GM06990 (cell line): ENCODE results near the gene SLC35E4.
"Not testable (repeated sequence)": the region's sequence is repeated elsewhere in the genome, so short reads cannot be mapped to it uniquely, and the experiment has no call there.

ENCODE experiments used
- DNase-seq: peaks from one replicate; pipeline ENCODE4 v3.0.0-alpha.2; 2011; ENCODE audit not compliant: insufficient read length; ENCODE audit errors: extremely low read depth
- H3K27me3 ChIP-seq: replicated peaks from 2 replicates; pipeline ENCODE4 v1.6.0; 2011; ENCODE audit warnings: low read length; ENCODE audit not compliant: control insufficient read depth, insufficient read depth
- H3K36me3 ChIP-seq: 2 replicates; pipeline ENCODE4 v1.5.1; 2011; ENCODE audit warnings: low read length; ENCODE audit not compliant: control insufficient read depth, insufficient read depth
- H3K4me3 ChIP-seq: replicated peaks from 2 replicates; pipeline ENCODE4 v1.5.1; 2011; ENCODE audit warnings: low read depth, mild to moderate bottlenecking, control low read depth, low read length
- CTCF ChIP-seq: IDR thresholded peaks from 2 replicates; pipeline ENCODE4 v1.5.1; 2011; ENCODE audit warnings: low read length, control low read depth, mild to moderate bottlenecking, inconsistent platforms; ENCODE audit not compliant: insufficient read depth, poor library complexity, severe bottlenecking

The SLC35E4 gene

GRCh38 chr22:30635273-30636225, at the start of gene SLC35E4:
SLC35E4 (plus strand) TSS chr22:30635781; CDS start chr22:30636451, 670 bp downstream.
- no peak for TF ChIP-seq CTCF
- Histone ChIP-seq H3K27me3 (no peaks in the 10 kb centered on the region), H3K4me3 (peak within 1 kb of the TSS; percentile 60), H3K36me3 (no peaks in the 10 kb centered on the region)
- DNase-seq: peak; percentile 86

GRCh38 chr22:30586414-30586813, 49.2 kb upstream of the SLC35E4 start:
- Histone ChIP-seq H3K27me3 (no peaks in the 10 kb centered on the region), H3K36me3 (peaks cover 58% of the 10 kb centered on the region), H3K4me3 (no peak overlapping the region)
- DNase-seq: no peak
- TF ChIP-seq CTCF: no peak

- no peak for TF ChIP-seq CTCF
- peak overlapping the region; percentile 95 for H3K4me3 ChIP-seq
- no peak for DNase-seq
These were observed 44.4 kb upstream of the SLC35E4 start for GRCh38 chr22:30591191-30591587.

GRCh38 chr22:30591588-30592359, 43.8 kb upstream of the SLC35E4 start, which contains the start of gene PES1:
PES1 (minus strand) TSS chr22:30591910; CDS start chr22:30591833, 77 bp downstream.
- no peak for TF ChIP-seq CTCF
- DNase-seq: peak; percentile 94

More at GRCh38 chr22:30591191-30591587, 44.4 kb upstream of the SLC35E4 start:
- no peaks in the 10 kb centered on the region for H3K27me3 ChIP-seq
- H3K36me3 ChIP-seq: peaks cover 23% of the 10 kb centered on the region

GRCh38 chr22:30592360-30592713, 43.2 kb upstream of the SLC35E4 start:
- not testable (repeated sequence) for H3K4me3 ChIP-seq, H3K27me3 ChIP-seq, DNase-seq
- H3K36me3 ChIP-seq: peaks cover 13% of the 10 kb centered on the region

More at GRCh38 chr22:30591588-30592359, 43.8 kb upstream of the SLC35E4 start, which contains the start of gene PES1:
- Histone ChIP-seq H3K27me3 (no peaks in the 10 kb centered on the region), H3K36me3 (peaks cover 18% of the 10 kb centered on the region), H3K4me3 (peak within 1 kb of the TSS; percentile 95)

- no peak for TF ChIP-seq CTCF
These were observed 39.4 kb upstream of the SLC35E4 start for GRCh38 chr22:30596199-30596598.

More at GRCh38 chr22:30596199-30596598, 39.4 kb upstream of the SLC35E4 start:
- H3K4me3 ChIP-seq: no peak overlapping the region
- H3K36me3 ChIP-seq: no peaks in the 10 kb centered on the region
- no peak for DNase-seq
- no peaks in the 10 kb centered on the region for H3K27me3 ChIP-seq
